ENCODE data around the gene TLE1. TPM values are rescaled to one million over a fixed set of nuclear protein-coding genes. Genes with fewer than 3 reads are reported as not detected.

Gene TLE1
- polyA plus RNA-seq, 3 donors = 0.46 to 2.5 (median 1.2) TPM

GRCh38 chr9:81673310-81673709, 16.0 kb downstream of the TLE1 start:
- no peaks in the 10 kb centered on the region for H4K20me1 ChIP-seq (ENCODE audit: insufficient read depth, low read length)
- H3K4me2 ChIP-seq (replicated peaks; ENCODE audit: extremely low read depth, low read length, poor library complexity, severe bottlenecking) = no peak overlapping the region
- no peaks in the 10 kb centered on the region for H3K4me1 ChIP-seq (ENCODE audit: control insufficient read depth in 1 of 2, insufficient read depth in 2 of 2, low read length in 2 of 2)
- no peaks in the 10 kb centered on the region for H3K36me3 ChIP-seq (replicated peaks in 1 of 2; ENCODE audit: control insufficient read depth in 1 of 2, insufficient read depth in 2 of 2, low read length in 2 of 2)
- no peaks in the 10 kb centered on the region for H3K27me3 ChIP-seq (ENCODE audit: control insufficient read depth in 2 of 2, insufficient read depth in 2 of 2, low read length in 2 of 2)
- intact Hi-C loops (cut with micrococcal nuclease) = no loop called here
- H3K4me3 Mint-ChIP-seq = no peak overlapping the region
- no peak for DNase-seq
- H3K4me3 ChIP-seq (replicated peaks in 1 of 3; ENCODE audit: low read depth in 2 of 3, low read length in 3 of 3) = no peak overlapping the region
- no peak overlapping the region for H3K9ac ChIP-seq (ENCODE audit: insufficient read depth, low read length, poor library complexity, severe bottlenecking)
- H3K27ac Mint-ChIP-seq = no peak overlapping the region
- no peak for TF ChIP-seq CTCF (IDR thresholded peaks at IDR 0.05)
- WGBS (ENCODE audit: insufficient coverage) = 14% methylated on average over 1 of the region's 5 CpGs
- no peak overlapping the region for H3K27ac ChIP-seq (ENCODE audit: low read depth in 1 of 2, low read length in 2 of 2)
- peaks cover 4% of the 10 kb centered on the region for H3K4me1 Mint-ChIP-seq
- H3K9me3 ChIP-seq (replicated peaks in 1 of 2; ENCODE audit: control insufficient read depth in 1 of 2, insufficient read depth in 1 of 2, low read length in 2 of 2) = no peaks in the 10 kb centered on the region
- peaks cover 2 to 35% of the 10 kb centered on the region in 2 donors for H3K36me3 Mint-ChIP-seq
- no peak overlapping the region for H2AFZ ChIP-seq (ENCODE audit: insufficient read depth, low read depth, low read length, poor library complexity, severe bottlenecking)
- peaks cover 0 to 3% (median 0%) of the 10 kb centered on the region in 7 donors for H3K9me3 Mint-ChIP-seq
- no peaks in the 10 kb centered on the region for H3K79me2 ChIP-seq (ENCODE audit: insufficient read depth, low read length)
- peaks cover 0 to 6% (median 0%) of the 10 kb centered on the region in 3 donors for H3K27me3 Mint-ChIP-seq (ENCODE audit: low read depth in 3 of 3)

GRCh38 chr9:81671880-81672280, 17.5 kb downstream of the TLE1 start:
- no peak overlapping the region for H3K4me3 ChIP-seq (replicated peaks in 1 of 3; ENCODE audit: low read depth in 2 of 3, low read length in 3 of 3)
- intact Hi-C loops (cut with micrococcal nuclease) = no loop called here
- no peak overlapping the region for H3K4me3 Mint-ChIP-seq
- no peaks in the 10 kb centered on the region for H3K4me1 ChIP-seq (ENCODE audit: control insufficient read depth in 1 of 2, insufficient read depth in 2 of 2, low read length in 2 of 2)
- H3K27me3 ChIP-seq (ENCODE audit: control insufficient read depth in 2 of 2, insufficient read depth in 2 of 2, low read length in 2 of 2) = no peaks in the 10 kb centered on the region
- peaks cover 2 to 31% of the 10 kb centered on the region in 2 donors for H3K36me3 Mint-ChIP-seq
- WGBS (ENCODE audit: insufficient coverage) = no CpG with 5 or more reads among the region's 3 CpGs
- no peak overlapping the region for H2AFZ ChIP-seq (ENCODE audit: insufficient read depth, low read depth, low read length, poor library complexity, severe bottlenecking)
- DNase-seq = no peak
- H3K27me3 Mint-ChIP-seq (ENCODE audit: low read depth in 3 of 3) = peaks cover 0 to 6% (median 0%) of the 10 kb centered on the region in 3 donors
- no peaks in the 10 kb centered on the region for H3K9me3 ChIP-seq (replicated peaks in 1 of 2; ENCODE audit: control insufficient read depth in 1 of 2, insufficient read depth in 1 of 2, low read length in 2 of 2)
- no peaks in the 10 kb centered on the region for H4K20me1 ChIP-seq (ENCODE audit: insufficient read depth, low read length)
- H3K27ac Mint-ChIP-seq = no peak overlapping the region
- TF ChIP-seq CTCF (IDR thresholded peaks at IDR 0.05) = no peak
- H3K9ac ChIP-seq (ENCODE audit: insufficient read depth, low read length, poor library complexity, severe bottlenecking) = no peak overlapping the region
- H3K36me3 ChIP-seq (replicated peaks in 1 of 2; ENCODE audit: control insufficient read depth in 1 of 2, insufficient read depth in 2 of 2, low read length in 2 of 2) = no peaks in the 10 kb centered on the region
- H3K79me2 ChIP-seq (ENCODE audit: insufficient read depth, low read length) = no peaks in the 10 kb centered on the region
- H3K4me1 Mint-ChIP-seq = peaks cover 4% of the 10 kb centered on the region
- no peak overlapping the region for H3K27ac ChIP-seq (ENCODE audit: low read depth in 1 of 2, low read length in 2 of 2)
- H3K4me2 ChIP-seq (replicated peaks; ENCODE audit: extremely low read depth, low read length, poor library complexity, severe bottlenecking) = no peak overlapping the region
- peaks cover 0 to 3% (median 0%) of the 10 kb centered on the region in 7 donors for H3K9me3 Mint-ChIP-seq
